Stimulated activated CD4-positive, alpha-beta T cell treated with anti-CD3 and anti-CD28 coated beads, TNF-alpha, amount 100 ng/mL, for 48 hours (primary cell): Measurements from ENCODE around the gene CENPS.
"Not testable (repeated sequence)": the region's sequence is repeated elsewhere in the genome, so short reads cannot be mapped to it uniquely, and the experiment has no call there.

Experiments used
- DNase-seq, 3 donors: peaks; one replicate each; pipeline ENCODE4 v3.0.0-alpha.2; 2020; ENCODE audit warnings: low read depth in 3 of 3

CENPS gene

DNA sequence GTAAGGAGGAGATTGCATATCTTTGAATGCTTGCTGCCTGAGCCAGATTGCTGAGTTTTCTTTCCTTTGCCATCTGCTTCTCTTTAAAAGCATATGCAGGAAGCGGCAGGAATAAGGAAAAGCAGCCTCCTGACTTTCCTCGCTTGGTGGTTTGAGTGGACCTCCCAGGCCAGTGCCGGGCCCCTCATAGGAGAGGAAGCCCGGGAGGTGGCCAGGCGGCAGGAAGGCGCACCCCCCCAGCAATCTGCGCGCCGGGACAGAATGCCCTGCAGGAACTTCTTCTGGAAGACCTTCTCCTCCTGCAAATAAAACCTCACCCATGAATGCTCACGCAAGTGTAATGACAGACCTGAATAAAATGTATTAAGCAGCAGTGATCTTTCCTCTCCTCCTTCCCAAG, 21.1 kb downstream of the CENPS start:
- DNase-seq, result no peak

DNA sequence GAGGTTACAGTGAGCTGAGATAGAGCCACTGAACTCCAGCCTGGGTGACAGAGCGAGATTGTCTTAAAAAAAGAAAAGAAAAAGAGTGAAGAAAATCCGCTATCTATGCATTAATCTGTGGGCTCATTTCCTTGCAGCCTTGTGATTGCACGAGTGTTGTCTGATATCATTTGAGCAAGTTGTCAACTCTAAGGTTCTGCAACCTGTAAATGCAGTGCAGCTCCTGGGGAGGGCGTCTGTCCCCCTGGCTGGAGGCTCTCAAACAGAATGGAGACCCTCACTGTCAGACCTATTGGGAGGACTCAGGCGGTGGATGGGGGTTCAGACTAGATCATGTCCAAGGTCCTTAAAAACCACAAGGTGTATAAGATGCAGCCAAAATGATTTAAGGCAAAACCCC, 25.8 kb downstream of the CENPS start:
- no peak for DNase-seq

DNA sequence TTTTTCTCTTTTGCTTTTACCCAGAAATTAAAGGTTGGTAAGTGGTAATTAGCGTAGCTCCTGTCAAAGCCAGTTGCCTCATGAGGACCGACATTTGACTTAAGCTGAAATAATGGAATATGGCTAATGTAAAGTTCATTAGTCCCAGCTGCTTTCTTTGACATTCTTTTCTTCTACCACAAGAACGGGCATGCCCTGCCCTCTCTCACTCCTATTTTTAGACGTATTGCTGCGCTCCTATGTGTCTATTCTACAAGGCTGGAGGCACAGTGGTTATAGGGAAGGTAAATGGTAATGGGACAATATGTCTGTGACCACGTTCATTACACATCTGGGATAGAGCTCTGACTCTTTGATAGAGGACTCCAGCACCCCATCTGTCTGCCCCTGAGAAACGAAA, 26.4 kb downstream of the CENPS start:
- no peak for DNase-seq

DNA sequence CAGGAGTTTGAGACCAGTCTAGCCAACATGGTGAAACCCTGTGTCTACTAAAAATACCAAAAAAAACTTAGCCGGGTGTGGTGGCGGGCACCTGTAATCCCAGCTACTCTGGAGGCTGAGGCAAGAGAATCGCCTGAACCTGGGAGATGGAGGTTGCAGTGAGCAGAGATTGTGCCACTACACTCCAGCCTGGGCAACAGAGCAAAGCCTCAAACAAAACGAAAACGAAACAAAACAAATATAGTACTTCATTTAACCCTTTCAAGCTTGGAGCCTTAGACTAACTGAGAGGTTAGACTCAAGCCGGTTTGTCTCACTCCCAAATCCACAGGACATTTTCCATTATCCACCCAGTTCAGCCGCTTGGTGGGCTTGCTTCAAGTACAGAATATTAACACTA, 27.2 kb downstream of the CENPS start:
- DNase-seq, result not testable (repeated sequence)

DNA sequence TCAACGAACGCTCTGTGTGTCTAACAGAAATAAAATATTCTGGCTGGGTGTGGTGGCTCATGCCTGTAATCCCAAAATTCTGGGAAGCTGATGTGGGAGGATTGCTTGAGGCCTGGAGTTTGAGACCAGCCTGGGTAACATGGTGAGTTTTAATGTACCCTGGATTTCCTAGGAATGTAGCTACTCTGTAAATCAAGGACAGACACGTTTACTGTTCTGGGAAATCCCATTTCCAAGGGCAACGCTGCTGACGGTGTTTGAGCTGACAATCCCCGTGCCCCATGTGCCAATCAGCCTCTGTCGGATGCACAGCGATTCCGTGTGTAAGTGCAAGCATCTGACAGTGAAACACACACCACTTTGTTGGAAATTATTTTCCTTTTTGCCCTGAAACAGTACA, 27.6 kb downstream of the CENPS start:
- no peak for DNase-seq

DNA sequence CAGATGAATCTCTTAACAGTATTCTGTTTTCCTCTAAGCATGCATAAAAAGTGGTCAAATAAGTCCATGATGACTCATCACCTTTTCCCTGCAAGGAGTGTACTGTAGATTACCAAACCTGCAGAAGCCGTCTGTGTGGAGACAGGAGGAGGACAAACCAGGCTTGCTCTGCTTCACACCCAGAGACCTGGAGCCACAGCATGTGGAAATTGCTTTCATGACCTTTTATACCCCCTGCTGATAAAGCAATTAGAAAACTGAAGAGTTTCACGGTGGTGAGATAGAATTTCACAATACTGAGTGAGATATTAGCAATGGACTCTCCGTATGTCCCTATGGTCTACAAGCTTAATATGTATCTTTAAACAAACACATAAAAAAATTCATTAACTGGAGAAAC, 29.0 kb downstream of the CENPS start:
- DNase-seq, result no peak

DNA sequence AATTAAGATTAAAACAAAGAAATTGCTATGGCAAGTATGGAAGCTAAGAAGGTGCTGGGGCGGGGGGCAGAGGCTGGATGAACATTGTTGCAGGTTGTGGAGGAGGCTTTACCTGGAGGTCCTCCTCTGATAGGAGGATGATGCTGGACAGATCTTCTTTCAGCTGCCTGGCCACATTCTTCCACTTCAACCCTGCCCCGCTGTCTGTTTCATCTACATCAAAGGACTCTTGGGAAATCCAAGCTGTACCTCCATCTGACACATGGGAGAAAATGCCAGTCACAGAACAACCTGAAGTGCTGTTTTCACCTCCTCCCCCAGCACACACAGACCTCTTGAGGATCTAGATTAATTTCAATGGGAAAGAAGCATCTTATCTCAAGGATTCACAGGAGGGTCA, 36.8 kb downstream of the CENPS start:
- no peak for DNase-seq

DNA sequence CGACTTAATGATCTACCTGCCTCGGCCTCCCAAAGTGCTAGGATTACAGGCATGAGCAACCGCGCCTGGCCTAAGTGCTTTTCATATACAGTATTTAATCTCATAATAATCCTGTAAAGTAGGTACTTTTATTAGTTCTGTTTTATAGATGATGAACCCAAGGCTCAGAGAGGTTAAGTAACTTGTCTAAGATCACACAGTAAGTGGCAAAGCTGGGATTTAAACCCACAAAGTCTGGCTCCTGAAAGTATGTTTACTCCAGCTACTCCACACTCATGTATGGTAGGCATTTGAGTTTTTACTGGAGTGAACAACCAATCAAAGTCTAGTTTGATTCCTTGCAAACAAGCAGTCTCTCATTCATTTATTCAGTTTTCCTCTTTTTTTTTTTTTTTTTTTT, 39.8 kb downstream of the CENPS start:
- DNase-seq, result no peak

DNA sequence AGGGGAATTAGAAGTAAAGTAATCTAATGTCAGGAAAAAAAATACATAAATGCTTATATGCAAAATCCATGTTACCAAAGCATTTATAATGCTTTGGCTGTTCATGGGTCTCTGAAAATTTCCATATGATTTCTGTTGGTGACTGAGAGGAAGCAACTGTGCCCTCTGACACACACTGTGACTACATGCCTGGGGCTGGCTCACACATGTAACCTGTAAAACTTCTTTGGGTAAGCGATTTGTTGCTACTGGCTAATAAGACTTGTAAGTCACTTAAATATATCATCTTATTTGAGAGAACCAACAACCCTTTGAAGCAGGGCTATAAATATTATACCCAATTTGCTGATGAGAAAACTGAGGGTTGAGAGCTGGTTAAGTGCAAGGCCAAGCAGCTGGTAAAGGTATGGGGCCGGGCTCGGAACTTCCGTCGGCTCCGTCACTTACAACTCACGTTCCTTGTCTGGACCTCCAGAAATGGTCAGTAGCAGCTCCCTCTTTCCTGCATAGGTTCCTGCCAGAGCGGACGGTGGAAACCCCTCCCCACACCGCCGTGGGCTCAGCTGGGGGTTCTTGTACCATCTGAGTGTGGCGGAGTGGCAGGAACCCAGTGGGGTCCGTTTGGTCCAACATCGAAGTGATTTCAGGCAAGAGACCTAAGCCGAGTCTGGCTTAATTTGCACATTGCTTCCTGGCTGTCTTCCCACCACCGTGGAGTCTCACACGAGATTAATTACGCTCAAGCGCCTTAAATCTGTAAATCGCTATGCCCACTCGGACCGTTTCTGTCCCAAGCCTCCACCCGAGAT, 41.4 kb downstream of the CENPS start:
- DNase-seq, result no peak

DNA sequence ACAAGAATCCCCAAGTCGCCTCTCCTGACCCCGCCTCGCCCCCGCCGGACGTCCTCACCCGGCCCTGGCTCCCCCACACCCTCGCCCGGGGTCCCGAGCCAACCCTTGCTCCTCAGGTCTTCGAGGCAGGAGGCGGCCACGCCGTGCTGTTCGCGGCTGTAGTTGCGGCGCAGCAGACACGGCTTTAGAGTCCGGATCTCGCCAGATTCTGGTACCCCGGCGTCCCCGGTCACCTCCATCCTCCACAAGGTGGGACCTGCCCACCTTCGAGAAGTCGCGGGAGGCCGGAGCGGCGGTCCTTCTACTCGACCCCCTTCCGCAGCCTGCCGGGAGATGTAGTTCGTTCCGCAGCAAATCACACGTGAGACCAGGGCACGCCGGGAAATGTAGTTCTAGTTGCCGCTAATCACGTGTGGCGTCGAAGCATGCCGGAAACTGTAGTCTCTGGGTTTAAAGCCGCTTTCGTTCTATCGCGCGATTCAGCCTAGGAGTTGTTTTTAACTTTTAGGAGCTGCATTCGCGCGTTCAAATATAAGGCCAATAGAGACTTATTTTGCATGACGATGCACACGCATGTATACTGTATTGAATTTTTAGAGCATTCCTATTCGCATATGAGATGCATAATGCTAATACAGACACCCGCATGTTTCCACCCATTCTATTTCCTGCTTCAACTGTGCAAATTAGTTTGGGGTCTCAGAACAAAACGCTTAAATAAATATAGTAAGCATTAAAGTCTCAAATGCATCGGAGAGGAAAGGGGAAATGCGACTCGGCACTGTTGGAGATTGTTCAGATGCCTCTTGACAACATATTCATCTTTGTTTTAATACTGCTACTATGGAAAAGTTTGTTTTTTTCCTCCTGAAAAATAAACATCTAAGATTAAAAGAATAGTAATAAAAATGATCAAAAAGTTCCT, 42.2 kb downstream of the CENPS start, which contains the start of gene DFFA:
Gene DFFA (minus strand): TSS at position 310 of the 925 bp plus-strand sequence. CDS start 71 bp downstream, at position 239.
- DNase-seq, result peak; percentile 80 to 91 (median 87)

DNA sequence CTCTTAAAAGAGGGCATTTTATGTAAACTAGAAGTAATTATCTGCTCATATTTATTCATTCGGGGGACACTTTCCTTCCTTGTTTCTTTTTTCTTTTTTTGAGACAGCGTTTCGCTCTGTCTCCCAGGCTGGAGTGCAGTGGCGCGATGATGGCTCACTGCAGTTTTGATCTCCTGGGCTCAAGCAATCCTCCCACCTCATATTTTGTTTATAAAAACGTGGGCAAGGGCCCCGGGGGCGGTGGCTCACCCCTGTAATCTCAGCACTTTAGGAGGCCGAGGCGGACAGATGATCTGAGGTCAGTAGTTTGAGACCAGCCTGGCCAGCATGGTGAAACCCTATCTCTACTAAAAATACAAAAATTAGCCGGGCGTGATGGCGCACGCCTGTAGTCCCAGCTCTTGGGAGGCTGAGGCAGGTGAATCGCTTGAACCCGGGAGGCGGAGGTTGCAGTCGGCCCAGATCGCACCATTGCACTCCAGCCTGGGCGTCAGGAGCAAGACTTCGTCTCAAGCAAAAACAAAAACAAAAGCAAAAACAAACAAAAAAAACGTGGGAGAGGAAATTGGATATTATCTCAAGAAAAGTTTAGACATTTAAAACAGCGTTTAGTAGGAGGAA, 43.0 kb downstream of the CENPS start:
- DNase-seq, result no peak

DNA sequence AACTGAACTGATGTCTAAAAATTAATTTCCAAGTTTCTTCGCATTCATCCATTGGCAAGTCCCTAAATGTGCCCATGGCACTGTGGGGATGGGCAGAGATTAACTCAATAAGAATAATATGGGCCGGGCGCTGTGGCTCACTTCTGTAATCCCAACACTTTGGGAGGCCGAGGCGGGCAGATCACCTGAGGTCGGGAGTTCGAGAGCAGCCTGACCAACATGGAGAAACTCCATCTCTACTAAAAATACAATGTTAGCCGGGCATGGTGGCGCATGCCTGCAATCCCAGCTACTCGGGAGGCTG, 44.0 kb downstream of the CENPS start:
- DNase-seq, result not testable (repeated sequence)

DNA sequence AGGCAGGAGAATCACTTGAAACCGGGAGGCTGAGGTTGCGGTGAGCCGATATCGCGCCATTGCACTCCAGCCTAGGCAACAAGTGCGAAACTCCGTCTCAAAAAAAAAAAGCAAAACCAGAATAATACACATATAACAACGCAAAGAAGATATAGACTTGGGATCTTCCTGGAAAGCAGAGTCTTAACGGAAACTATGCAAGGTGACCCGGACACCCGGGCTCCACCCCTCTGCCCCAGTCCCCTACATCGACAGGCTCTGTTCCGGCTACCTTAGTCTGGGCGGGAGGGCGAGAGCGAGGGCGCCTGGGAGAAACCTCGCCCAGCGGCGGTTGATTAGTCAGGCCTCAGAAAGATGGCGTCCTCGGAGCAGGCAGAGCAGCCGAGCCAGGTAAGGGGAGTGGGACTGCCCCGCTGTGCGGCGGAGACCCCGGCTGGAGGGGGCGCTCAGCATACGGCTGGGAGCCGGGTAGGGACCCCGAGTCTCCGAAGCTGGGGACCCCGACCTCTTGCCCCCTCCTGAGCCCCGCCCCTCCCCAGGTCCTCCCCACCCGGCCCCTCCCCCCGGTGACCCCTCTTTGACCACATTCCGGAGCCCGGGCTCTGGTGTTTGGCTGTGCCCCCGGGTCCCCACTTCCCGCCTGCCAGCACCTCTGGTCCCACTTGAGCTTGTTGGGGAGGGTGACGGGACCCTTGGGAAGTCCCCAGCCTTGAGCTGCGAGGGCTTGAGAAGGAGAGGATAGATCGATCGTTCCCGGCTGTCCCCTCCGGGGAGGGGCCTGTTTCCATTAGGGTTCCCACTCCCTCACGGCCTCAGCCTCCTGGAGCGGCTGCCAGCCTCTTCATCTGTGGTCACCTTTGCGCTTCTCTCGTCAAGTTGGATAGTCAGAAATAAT, 44.6 kb downstream of the CENPS start, which contains the start of gene PEX14:
Gene PEX14 (plus strand): TSS at position 338 of the 895 bp plus-strand sequence. CDS start 17 bp downstream, at position 355.
- DNase-seq, result peak; percentile 77 to 85 (median 84)

DNA sequence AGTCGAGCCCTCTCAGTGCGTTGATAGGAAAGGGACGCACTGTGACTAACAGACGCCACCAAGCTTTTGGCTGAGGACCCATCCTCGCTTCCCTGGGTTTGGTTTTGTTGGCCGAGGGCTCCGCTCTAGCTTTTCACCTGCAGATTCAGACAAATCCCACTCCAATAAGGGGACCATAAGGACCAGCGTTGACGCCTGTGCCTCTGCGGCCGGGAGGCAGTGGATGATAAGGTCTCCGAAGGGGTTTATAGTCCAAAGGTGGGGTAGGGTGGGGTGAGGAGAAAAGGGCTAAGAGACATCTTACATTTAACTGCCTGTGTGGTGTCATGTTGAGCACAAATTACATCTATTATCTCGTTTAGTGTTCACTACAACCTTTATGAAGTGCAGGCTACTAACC, 45.3 kb downstream of the CENPS start:
- no peak for DNase-seq

DNA sequence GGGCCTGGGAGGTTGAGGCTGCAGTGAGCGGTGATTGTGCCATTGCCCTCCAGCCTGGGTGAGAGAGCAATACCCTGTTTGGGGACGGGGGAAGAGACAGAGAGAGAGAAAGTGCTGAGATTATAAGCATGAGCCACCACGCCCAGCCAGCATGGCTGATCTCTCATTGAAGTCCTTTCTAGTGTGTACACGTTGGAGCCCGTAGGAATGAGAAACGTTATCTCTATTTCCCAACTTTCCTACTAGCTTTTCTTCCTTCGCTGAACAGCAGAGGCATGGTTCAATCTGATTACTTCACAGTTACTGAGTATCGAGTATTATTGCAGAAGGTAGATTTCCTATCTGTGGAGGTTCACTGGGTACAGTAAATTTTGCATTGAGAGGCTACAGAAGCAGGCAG, 49.1 kb downstream of the CENPS start:
- DNase-seq, result no peak

DNA sequence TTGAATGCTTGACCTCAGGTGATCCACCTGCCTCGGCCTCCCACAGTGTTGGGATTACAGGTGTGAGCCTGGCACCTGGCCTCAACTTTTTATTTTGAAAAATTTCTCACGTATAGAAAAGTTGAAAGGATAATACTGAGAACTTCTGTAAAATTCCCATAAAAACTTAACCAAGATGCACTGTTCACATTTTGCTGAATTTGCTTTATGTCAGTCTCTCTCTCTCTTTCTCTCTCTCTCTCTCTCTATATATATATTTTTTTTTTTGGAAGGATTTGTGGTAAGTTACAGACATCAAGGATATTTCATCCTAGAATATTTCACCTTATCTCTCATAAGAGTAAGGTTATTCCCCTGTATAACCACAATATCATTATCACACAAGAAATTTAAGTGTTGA, 50.4 kb downstream of the CENPS start:
- DNase-seq, result no peak

DNA sequence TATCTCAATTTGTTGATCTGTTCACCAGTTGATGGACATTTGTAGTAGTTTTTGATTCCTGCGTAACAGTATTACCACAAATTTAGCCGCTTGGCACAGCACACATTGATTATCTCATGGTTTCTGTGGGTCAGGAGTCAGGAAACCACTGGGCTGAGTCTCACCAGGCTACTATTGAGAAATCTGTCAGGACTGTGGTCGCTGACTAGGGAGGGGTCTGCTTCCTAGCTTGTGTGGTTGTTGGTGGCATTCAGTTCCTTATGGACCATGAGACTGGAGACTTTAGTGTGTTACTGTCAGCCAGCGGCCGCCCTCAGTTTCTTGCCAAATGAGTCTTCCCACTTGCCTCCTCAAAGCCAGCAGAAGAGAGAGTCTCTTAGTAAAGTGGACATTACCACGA, 54.3 kb downstream of the CENPS start:
- no peak for DNase-seq

DNA sequence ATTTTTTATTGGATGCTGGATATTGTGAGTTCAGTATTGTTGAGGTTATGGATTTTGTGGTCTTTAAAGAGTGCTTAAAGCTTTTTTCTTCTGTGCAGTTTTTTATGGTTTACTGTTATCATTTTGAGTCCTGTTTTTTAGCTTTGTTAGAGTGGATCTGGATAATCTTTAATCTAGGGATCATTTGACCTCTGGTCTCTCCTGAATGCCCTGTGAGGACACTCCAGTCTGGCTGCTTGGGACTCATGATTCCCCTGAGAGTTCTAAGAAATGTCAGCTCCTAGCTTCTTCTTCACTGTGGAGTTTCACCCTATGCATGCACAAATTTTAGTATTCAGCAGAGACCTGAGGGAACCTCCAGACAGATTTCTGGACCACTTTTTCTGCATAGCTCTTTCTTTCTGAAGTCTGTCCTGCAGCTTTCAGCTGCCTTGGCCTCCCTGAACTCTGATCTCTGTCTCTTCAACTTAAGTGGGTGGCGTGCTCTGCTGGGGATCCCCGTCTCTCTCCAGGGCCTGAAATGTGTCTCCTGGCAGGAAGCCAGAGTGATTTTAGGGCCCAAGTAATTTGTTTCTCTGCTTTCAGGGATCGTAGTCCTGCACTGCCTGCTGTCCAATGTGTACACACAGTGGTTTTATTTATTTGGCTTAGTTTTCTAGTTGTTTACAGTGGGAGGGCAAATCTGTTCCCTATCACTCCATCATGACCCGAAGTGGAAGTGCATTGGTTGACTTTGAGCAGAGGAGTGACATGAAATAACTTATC, 59.2 kb downstream of the CENPS start:
- no peak for DNase-seq

DNA sequence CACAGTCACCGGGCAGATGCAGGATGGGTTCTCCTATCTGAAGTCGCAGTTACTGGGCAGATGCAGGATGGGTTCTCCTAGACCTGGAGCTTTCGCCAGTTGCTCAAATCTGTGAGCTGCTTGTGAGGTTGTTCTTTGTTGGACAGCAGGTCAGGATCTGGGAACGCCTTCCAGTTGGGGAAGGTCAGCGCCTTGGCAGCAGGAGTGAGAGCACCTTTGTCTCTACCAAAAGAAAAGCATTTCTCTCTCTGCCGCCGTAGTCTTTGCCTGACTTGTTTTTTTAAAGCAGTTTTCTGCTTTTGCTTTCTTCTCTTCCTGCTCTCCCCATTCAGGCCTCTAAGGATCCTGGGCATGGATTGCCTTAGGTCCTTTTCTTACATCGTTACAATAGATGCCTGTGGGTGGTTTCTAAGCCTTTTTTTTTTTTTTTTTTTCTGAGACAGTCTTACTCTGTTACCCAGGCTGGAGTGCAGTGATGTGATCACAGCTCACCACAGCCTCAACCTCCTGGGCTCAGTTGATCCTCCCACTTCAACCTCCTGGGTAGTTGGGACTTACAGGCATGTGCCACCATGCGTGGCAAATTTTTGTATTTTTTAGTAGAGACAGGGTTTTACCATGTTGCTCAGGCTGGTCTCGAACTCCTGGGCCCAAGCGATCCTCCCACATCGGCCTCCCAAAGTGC, 60.2 kb downstream of the CENPS start:
- no peak for DNase-seq
